GM18498 (cell line): ENCODE data around the gene ANKFN1.

Source experiments
- ATAC-seq: cut with Tn5 transposase; IDR thresholded peaks from one replicate; pipeline ENCODE4 v1.9.1; 2021; ENCODE audit warnings: mild to moderate bottlenecking, moderate library complexity; ENCODE audit not compliant: unreplicated experiment

ANKFN1 gene

DNA sequence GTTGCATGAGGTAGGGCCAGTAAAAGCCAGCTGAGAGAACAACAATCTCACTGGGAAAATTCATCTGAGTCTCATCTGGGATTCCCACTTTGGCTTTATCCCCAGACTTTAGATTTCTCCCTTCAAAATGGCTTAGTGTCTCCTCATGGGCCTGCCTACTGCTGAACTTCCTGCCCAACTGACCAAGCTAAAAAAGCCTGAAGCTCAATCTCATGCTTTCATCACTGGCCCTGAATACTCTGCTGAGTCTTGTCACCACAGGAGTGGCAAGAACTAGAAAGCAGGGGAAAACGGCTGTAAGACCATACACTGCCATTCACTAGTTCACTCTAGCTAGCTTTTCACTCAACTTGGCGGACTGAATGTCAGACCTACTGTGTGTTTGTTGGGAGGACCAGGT lies 343.9 kb downstream of the ANKFN1 start:
- ATAC-seq = no peak

DNA sequence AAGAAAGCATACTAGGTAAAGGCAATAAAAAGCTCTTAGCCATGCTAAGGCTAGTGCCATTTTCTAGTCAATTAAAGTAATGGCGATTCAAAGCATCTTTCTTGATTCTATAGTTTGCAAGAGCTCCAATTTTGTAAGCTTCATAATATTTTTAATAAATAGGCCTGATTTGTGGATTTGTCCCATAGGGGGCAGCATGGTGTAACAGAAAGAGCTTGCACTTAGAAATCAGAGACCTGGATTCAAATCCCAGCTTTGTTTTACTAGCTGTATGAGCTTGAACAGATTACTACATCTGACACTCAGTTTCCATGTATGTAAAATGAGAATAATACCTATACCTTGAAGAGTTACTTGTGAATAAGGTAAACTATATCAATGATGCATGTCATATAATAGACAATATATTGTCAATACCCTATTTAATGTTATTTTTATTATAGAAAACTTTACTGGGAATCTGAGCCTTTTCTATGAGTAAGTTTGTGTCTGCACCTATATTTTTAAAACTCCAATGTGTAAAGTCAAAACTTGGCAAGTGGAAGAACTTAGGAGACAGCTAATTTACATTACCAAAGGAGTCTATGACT lies 346.6 kb downstream of the ANKFN1 start:
- ATAC-seq = no peak

DNA sequence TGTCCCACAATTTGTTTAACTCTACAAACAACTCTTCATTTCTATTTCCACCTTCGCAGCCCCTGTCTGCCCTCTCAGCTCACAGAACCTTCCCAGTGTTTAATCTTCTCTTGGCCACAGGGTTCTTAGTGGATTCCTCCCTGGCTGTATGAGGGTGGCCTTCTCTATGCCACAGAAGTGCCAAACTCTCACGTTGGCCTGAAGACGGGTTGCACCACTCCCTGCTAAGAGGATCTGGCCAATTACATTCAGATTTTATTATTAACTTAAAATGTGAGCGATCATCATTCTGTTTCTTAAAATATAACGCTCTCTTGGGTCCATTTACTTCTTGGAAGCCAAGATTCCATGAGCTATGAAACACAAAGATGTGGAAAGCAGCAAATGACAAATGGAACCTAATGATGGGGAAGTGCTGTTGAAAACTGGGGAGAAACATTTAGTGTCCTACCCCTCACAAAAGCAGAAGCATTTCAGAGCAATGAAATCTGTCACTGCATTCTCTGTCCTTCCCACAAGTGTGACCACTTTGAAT lies 348.9 kb downstream of the ANKFN1 start:
- no peak for ATAC-seq

DNA sequence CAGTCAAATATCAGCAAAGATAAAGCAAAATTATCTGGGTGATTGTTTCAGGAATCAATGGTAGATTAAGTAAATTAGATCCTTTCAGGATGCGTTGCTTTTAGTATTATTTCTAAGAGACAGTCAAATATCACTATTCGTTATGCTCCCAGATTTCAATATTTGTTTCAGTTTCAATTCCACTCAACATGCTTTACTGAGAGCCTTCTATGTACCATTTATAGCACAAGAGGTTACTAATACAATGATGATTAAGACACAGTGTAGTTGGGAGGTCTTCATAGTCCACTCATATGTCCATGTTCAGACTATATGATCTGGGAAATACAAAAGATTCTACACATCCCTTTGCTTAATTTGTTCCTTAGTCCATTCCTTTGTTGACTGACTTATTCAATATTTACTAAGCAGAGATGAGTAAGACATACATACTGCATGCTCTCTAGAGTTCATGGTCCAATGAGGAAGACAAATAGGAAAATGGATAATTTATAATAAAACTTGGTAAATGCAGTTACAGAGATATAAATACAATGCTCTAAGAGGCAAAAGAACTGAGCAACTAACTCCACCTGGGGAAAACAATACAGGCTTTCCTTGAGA lies 352.0 kb downstream of the ANKFN1 start:
- ATAC-seq = no peak

DNA sequence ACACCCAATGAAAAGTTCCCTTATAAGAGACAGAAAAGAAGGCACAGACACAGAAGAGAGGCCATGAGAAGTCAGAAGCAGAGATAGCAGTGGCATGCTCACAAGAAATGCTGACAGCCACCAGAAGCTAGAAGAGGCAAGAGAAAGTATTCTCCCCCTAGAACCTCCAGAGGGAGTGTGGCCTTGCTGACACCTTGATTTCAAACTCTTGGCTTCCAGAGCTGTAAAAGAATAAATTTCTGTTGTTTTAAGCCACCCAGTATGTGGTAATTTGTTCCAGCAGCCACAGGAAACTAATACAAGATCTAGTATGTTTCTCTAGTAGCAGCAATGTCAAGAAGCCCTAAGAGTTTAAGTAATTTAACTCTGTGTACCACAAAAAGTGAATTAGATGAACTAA lies 353.1 kb downstream of the ANKFN1 start:
- no peak for ATAC-seq

DNA sequence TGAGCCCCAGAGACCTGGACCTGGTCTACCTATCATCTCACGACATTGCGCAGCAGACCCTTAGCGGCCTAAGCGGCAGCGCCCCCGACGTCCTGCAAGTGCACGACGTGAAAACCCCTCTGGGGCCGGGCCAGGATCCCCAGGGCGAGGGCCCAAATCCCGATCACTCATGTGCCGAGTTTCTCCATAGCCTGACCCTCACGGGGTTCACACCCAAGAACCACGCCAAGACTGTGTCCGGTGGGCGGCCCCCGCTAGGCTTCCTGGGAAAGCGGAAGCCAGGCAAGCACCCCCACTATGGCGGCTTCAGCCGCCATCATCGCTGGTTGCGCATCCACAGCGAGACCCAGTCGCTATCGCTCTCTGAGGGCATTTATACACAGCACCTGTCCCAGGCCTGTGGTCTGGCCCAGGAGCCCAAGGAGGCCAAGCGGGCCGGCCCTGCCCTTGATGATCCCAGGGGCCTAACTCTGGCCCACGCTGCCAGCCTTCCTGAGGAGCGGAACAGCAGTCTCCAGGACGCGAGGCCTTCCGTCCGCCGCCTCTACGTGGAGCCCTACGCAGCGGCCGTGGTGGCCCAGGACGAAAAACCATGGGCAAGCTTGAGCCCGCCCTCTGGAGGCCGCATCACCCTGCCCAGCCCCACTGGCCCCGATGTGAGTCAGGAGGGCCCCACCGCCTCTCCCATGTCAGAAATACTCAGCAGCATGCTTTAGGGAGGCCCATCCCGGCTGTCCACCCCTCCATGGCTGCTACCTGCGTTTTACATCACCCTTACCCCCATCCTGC lies 357.5 kb downstream of the ANKFN1 start:
- ATAC-seq = no peak

DNA sequence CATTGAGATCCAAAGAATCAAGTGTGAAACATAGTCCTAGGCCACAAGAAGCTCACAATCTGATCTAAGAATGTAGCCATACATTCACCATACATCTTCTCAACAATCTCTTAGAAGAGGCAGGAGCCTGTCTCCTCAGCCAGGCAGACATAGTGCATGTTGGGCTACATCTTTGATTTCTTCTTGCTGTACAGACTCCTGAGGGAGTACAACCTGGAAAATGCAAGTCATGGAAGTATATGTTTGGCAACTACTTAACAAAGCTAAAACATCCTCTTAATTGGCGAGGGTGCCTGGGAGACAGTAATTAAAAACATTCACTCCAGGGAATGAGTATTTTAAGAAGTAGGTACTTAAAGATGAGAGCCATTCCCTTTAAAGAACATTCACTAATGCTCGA lies 361.0 kb downstream of the ANKFN1 start:
- no peak for ATAC-seq

DNA sequence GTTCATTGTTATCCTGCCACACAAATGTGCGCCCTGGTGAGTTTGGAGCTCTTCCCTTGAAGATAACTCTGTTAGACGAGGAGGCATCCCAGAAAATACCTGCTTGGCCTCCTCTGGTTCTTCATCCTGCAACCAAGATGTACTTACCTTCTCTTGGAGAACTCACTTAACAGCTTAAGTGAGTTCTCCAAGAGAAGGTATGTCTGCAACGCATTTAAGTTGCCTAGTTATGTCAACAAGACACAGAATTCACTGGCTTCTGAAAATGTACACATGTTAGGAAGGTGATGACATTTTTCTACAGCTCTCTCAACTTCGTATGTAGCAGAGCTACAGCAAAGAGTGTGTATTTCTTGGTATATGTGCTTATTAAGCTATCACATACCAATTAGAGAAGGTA lies 361.6 kb downstream of the ANKFN1 start:
- ATAC-seq = no peak

DNA sequence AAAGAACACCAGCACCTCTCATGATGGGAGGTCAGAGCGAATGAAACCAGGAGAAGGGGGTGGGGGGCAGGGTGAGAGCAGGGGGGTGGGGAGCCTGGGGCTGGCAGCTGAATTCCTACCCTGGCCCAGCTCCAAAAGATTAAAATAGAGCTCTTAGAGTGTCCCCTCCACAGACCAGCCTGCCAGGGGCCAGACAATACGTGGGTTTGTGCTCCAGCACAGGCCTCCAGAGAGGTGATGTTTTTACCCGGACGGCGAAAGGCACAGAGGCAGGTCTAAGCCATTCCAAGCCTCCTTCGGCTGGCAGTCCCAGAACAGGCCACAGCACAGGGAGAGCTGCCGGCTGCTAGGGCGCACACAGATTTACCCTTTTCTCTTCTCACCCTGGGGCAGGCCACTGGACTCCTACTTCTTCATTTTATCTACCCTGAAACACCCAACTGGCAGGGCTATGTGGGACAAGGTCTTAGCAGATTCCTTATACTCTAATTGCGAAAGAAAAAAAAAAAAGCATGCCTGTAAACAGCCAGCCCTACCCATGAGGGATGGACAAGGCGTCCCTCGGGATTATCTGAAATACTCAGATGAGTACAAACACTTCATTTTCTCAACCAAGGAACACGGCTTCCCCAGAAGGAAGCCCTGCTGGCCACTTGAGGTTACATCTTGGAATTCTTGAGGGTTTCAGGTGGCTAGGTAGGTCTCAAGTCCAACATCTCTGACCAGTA lies 368.3 kb downstream of the ANKFN1 start:
- ATAC-seq = no peak

DNA sequence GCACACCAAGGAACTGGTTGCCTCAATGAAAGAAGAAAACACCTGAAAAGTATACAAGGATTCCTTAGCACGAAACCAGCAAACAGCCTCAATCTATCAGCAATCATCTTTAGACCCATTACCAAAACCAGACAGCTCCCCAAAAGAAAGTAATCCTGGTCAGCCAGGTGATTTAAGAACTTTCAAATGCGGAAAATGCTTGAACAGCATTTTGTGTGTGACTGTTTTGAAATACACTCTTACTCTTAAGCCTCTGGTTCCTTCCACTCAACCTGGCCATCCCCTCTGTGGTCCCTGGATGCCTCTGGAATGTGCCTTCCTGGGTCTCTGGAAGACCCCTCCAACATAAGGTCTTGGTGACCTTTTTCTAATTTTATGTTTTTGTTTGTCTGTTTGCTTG lies 369.8 kb downstream of the ANKFN1 start:
- no peak for ATAC-seq

DNA sequence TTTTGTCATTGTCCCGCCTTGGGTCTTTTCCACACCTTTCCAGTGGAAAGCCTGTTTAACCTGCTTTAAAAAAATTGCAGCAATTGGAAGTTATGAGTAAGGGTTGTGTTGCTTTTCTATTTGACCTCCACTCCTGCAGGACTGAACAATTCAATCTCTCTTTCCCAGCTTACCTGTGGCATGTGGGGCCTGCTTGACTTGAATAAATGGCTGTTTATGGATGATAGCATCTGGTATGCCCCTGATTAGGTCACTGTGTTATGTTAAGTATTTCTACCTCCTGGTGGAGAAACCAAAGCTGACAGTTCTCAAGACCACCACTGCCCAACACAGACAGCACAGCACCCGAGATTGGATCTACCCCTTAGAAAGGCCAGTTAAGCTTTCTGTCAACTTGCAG lies 375.4 kb downstream of the ANKFN1 start:
- no peak for ATAC-seq

DNA sequence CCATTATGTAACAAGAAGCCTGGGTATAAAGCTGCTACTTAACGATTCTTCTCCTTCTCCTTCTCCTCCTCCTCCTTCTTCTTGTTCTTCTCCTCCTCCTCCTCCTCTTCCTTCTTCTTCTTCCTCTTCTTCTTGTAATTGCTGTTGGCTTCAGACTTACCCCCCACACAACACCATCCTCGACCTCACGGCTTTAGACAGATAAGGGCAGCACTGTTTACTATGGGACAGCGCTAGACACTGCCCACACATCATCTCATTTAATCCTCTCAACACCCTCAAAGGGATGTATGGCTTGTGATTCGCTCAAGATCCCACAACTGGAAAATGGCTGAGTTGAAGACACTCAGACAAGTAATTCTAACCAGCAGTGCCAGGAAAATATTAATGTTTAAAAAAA lies 379.7 kb downstream of the ANKFN1 start:
- no peak for ATAC-seq

DNA sequence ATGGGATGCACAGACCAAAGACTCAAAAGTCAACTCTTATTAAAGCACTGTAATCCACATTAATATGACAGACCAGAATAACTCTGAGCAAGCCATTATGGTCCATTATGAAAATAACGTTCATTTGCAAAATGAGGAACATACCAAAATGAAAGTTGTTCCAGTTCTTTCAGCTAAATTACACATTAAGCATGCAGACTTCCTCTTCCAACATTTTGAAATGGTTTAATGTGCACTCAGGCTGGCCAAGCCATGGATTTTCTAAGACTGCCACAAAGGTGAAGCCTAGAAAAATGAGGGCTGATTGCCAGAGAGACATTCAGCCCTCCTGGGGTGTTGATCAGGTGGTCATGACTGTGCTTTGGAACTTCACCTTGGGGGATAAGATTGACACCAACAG lies 383.5 kb downstream of the ANKFN1 start:
- no peak for ATAC-seq

DNA sequence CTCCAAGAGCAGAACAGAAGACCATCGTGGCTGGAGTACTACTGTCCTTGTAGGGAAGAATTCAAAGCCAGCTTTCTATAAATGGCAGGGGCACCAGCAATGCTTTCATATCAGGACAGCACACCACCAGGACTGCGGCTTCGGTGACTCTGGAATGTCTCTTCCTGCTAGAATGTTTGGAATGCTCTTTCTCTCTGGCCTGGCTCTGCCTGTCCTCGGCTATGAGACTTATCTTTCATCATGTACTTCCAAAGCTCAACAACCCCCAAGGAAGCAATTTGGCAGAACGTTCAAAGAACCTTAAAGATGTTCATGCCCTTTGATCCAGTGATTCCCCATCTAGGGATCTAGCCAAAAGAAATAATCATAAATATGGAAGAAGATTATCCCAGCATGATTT lies 387.6 kb downstream of the ANKFN1 start:
- no peak for ATAC-seq

DNA sequence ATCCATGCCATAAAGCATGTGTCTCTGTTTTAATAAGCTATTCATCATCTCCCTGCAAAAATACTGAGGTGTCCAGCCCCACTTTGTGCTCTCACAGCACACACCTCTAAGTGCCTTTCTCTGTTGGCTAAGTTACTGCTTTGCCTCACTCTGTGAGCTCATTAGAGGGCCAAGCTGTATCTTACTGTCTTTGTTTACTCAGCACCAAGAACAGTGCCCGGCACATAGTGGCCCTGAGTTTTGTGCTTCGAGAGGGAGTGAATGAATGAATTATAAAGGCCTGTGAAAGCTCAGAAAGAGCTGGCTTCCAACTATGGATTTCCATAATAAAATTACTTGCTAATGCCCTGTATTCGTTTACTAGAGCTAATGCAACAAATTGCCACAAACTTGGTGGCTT lies 390.0 kb downstream of the ANKFN1 start:
- ATAC-seq = no peak

DNA sequence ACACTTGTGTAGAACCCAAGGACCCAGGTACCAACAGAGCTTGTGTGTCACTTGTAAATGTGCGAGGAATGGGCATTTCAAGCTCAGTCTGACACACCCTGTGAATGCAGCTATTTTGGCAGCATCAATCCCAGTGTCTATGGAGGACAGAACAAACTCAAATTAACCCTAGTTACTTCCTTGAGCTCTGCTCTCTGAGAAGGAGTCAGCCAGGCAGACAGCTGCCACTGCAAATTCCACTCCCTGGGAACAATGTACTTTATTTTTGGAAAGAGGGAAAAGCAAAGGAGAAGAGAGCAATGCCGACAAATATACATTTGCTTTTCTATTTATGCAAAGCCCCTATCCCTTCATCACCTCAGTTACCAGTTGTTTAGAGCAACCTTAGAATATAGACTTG lies 391.8 kb downstream of the ANKFN1 start:
- ATAC-seq = no peak

DNA sequence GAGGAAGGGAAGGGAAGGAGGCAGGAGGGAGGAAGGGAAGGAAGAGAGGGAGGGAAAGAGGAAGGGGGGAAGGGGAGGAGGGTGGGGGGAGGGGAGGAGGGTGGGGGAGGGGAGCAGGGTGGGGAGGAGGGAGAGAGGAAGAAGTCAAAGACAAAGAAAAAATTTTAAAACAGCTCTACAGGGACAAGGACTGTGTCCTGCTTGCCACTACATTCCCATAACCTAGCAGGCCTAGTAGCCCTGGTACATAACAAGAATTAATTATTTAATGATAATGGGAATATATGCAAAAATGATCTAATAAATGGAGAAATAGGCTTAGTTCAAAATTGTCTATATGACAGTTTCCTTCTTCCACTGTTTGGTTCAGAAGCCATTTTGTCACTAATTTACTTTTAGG lies 392.7 kb downstream of the ANKFN1 start:
- no peak for ATAC-seq

DNA sequence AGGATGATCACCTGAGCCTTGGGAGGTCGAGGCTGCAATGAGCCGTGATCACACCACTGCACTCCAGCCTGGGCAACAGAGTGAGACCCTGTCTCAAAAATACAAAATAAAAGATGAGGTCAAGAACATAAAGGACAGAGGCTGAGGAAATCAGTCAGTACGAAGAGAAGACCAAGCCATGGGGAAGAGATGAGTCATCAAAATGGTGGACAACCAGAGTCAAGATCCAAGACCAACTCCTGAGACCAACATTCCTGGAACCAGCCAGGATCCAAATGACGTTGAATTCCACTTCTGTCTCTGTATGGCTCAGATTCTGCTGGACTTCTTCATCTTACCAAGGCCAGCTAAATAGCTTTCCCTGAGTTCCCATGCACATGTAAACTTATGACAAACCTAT lies 395.4 kb downstream of the ANKFN1 start:
- no peak for ATAC-seq

DNA sequence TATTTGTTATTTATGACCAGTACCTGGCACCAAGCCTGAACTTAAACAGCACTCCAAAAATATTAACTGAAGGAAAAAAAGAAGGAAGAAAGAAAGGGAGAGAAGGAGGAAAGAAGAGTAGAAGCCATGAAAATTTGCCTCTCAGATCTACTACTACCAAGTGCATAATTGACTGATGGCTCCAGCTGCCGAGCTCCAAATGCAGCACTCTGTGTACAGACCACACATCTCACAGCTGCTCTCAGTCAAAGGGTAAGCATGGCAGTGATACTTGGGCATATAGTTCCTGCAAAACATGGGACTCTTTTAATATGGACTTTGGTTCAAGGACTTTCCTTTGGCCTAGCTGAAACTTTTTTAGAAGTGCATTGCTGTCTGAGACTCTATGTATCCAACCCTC lies 396.2 kb downstream of the ANKFN1 start:
- no peak for ATAC-seq

DNA sequence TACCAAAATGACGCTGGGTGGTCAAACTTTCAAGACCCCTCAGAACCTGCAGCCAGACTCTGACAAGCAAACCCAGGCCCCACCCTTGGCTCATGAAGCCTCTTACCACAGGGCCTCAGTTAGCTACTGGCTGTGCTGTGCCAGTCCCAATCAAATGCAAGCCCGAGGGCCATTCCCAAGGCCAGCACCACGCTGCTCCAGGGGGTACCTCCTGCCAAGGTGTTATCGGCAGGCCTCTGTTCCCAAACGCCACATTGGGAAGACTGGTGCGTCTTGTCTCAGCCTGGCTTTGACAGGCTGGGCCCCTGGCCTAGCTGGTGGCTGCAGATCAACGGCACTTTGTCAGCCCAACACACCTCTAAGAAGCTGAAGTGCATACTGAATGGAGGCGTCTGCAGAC lies 404.4 kb downstream of the ANKFN1 start:
- ATAC-seq = no peak

DNA sequence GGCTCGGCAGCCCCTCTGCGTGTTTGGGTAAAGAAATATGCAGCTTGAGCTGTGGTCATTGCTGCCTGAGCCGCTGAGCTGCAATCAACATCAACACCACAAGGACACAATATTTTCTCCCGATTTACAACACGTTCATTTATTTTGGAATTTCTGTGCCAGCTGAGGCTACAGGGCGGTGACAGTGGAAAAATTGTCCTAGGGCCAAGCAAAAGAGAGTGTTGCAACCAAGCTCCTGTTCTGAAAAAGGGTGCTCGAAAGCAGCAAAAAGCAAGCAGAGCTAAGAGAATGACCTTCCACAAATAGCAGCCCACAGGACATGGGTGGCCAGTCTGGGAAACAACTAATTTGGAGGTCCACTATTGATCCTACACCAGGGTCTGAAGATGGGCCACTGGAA lies 404.8 kb downstream of the ANKFN1 start:
- ATAC-seq = no peak
